Karpas-422 (cell line): ENCODE results near the gene TMEM52B. TPM values are rescaled to one million over a fixed set of nuclear protein-coding genes. Genes with fewer than 3 reads are reported as not detected.
"Not testable (repeated sequence)": the region's sequence is repeated elsewhere in the genome, so short reads cannot be mapped to it uniquely, and the experiment has no call there.

Experiments
- DNase-seq: peaks from one replicate; pipeline ENCODE4 v3.0.0-alpha.2; 2015
- H2AFZ ChIP-seq: fragments of 200-600 bp; sonication (generic); 2 replicates; pipeline ENCODE4 v1.6.1; 2014; ENCODE audit warnings: antibody characterized with exemption, low read length, mixed read lengths
- H3K27ac ChIP-seq: fragments of 200-600 bp; sonication (generic); 2 replicates; pipeline ENCODE4 v1.5.1; 2014; ENCODE audit warnings: mild to moderate bottlenecking, low read length, moderate library complexity
- H3K27me3 ChIP-seq: fragments of 200-600 bp; sonication (generic); 2 replicates; pipeline ENCODE4 v1.6.1; 2014; ENCODE audit warnings: low read length, mixed read lengths
- H3K36me3 ChIP-seq: fragments of 200-600 bp; sonication (generic); 2 replicates; pipeline ENCODE4 v1.6.1; 2014; ENCODE audit warnings: low read length, mixed read lengths; ENCODE audit not compliant: insufficient read depth
- H3K4me1 ChIP-seq: fragments of 200-600 bp; sonication (generic); 2 replicates; pipeline ENCODE4 v1.6.1; 2014; ENCODE audit warnings: mild to moderate bottlenecking, low read length, mixed read lengths
- H3K4me2 ChIP-seq: fragments of 200-600 bp; sonication (generic); 2 replicates; pipeline ENCODE4 v1.6.1; 2014; ENCODE audit warnings: low read length, low read depth, mild to moderate bottlenecking; ENCODE audit not compliant: poor library complexity, severe bottlenecking
- H3K4me3 ChIP-seq: fragments of 200-600 bp; sonication (generic); 2 replicates; pipeline ENCODE4 v1.5.1; 2014; ENCODE audit warnings: mild to moderate bottlenecking, antibody characterized with exemption, low read length, mixed read lengths
- H3K79me2 ChIP-seq: fragments of 200-600 bp; sonication (generic); 2 replicates; pipeline ENCODE4 v1.6.1; 2014; ENCODE audit warnings: mild to moderate bottlenecking, low read length, mixed read lengths
- H3K9ac ChIP-seq: fragments of 200-600 bp; sonication (generic); 2 replicates; pipeline ENCODE4 v1.6.0; 2014; ENCODE audit warnings: low read length
- H3K9me2 ChIP-seq: fragments of 200-600 bp; sonication (generic), shearing (Covaris generic); replicated peaks from 2 replicates; pipeline ENCODE4 v1.6.0; 2014; ENCODE audit warnings: mild to moderate bottlenecking, low read length, moderate library complexity; ENCODE audit not compliant: insufficient read depth
- H3K9me3 ChIP-seq: fragments of 300-700, 200-600 bp; sonication (generic); 2 replicates; pipeline ENCODE4 v1.6.1; 2014; ENCODE audit warnings: low read length, mixed read lengths
- H4K20me1 ChIP-seq: fragments of 200-600 bp; sonication (generic); 2 replicates; pipeline ENCODE4 v1.6.1; 2014; ENCODE audit warnings: mild to moderate bottlenecking, antibody characterized with exemption, low read length, low read depth; ENCODE audit not compliant: insufficient read depth
- total RNA-seq: library from RNA; depleted of rRNA; stranded (reverse); fragments of >200 nt; shearing (Covaris generic); gene quantifications from 2 replicates; pipeline ENCODE4 v1.2.3, GENCODE V29; 2014; ENCODE audit warnings: low replicate concordance

Gene TMEM52B
- total RNA-seq, 1 experiment from 2014 or later: not detected

DNA sequence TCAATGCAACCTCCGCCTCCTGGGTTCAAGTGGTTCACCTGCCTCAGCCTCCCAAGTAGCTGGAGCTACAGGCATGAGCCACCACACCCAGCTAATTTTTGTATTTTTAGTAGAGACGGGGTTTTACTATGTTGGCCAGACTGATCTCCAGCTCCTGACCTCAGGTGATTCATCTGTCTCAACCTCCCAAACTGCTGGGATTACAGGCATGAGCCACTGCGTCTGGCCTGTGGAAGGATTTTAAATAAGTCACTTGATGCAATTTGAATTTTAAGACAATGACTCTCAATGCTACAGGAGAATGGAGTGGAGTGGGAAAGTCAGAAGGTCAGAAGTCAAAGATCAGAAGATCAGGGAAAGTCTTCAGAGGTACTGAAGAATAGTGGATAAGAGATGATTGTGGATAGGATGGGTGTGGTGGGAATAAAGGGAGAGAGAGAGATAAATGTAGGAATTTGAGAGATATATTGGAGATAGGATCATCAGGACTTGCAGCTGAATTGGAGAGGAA is 15.4 kb downstream of the TMEM52B start:
- H3K9ac ChIP-seq: no peak overlapping the region
- no peaks in the 10 kb centered on the region for H3K27me3 ChIP-seq
- no peak overlapping the region for H3K4me3 ChIP-seq
- no peaks in the 10 kb centered on the region for H4K20me1 ChIP-seq
- no peak overlapping the region for H2AFZ ChIP-seq
- no peak for DNase-seq
- no peak overlapping the region for H3K27ac ChIP-seq
- no peak overlapping the region for H3K4me2 ChIP-seq
- H3K36me3 ChIP-seq: no peaks in the 10 kb centered on the region
- H3K9me3 ChIP-seq: no peaks in the 10 kb centered on the region
- no peaks in the 10 kb centered on the region for H3K79me2 ChIP-seq
- H3K4me1 ChIP-seq: peaks cover 11% of the 10 kb centered on the region
- H3K9me2 ChIP-seq: no peaks in the 10 kb centered on the region

GRCh38 chr12:10196210-10196609 is 17.4 kb downstream of the TMEM52B start:
- H3K4me2 ChIP-seq: no peak overlapping the region

GRCh38 chr12:10197879-10198278 is 19.0 kb downstream of the TMEM52B start:
- Histone ChIP-seq H3K9me2 (no peaks in the 10 kb centered on the region), H3K9me3 (no peaks in the 10 kb centered on the region), H2AFZ (no peak overlapping the region), H3K27me3 (no peaks in the 10 kb centered on the region), H3K9ac (no peak overlapping the region), H3K4me2 (no peak overlapping the region), H4K20me1 (no peaks in the 10 kb centered on the region), H3K27ac (no peak overlapping the region), H3K4me3 (no peak overlapping the region), H3K4me1 (peaks cover 11% of the 10 kb centered on the region), H3K36me3 (no peaks in the 10 kb centered on the region), H3K79me2 (no peaks in the 10 kb centered on the region)
- DNase-seq: no peak

More at GRCh38 chr12:10196210-10196609, 17.4 kb downstream of the TMEM52B start:
- H3K79me2 ChIP-seq: no peaks in the 10 kb centered on the region
- no peaks in the 10 kb centered on the region for H3K9me2 ChIP-seq
- H3K4me1 ChIP-seq: peaks cover 11% of the 10 kb centered on the region
- H2AFZ ChIP-seq: no peak overlapping the region
- H3K9ac ChIP-seq: no peak overlapping the region
- H3K27me3 ChIP-seq: no peaks in the 10 kb centered on the region
- H3K27ac ChIP-seq: no peak overlapping the region
- H3K9me3 ChIP-seq: no peaks in the 10 kb centered on the region
- no peaks in the 10 kb centered on the region for H4K20me1 ChIP-seq
- peak; percentile 60 for DNase-seq
- no peak overlapping the region for H3K4me3 ChIP-seq
- no peaks in the 10 kb centered on the region for H3K36me3 ChIP-seq

DNA sequence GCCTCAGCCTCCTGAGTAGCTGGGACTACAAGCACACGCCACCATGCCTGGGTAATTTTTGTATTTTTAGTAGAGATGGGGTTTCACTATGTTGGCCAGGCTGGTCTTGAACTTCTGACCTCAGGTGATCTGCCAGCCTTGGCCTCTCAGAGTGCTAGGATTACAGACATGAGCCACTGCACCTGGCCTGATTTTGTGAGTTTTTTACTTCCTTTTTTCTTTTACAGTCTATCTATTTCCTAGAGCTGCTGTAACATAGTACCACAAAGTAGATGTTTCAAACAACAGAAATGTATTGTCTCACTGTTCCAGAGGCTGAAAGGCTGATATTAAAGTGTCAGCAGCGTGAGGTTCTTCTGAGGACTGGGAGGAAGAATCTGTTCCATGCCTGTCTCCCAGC is 25.7 kb downstream of the TMEM52B start:
- not testable (repeated sequence) for H3K79me2 ChIP-seq, H3K4me2 ChIP-seq, H3K9me3 ChIP-seq, H4K20me1 ChIP-seq, H3K9ac ChIP-seq, H3K27ac ChIP-seq, H2AFZ ChIP-seq, DNase-seq, H3K4me1 ChIP-seq, H3K4me3 ChIP-seq, H3K36me3 ChIP-seq, H3K27me3 ChIP-seq, H3K9me2 ChIP-seq

GRCh38 chr12:10205220-10205807 is 26.5 kb downstream of the TMEM52B start:
- Histone ChIP-seq H3K79me2 (no peaks in the 10 kb centered on the region), H3K9me3 (no peaks in the 10 kb centered on the region), H2AFZ (no peak overlapping the region), H3K36me3 (no peaks in the 10 kb centered on the region), H3K9me2 (no peaks in the 10 kb centered on the region), H3K4me2 (no peak overlapping the region), H4K20me1 (no peaks in the 10 kb centered on the region), H3K4me3 (no peak overlapping the region), H3K27ac (no peak overlapping the region), H3K4me1 (no peaks in the 10 kb centered on the region), H3K27me3 (no peaks in the 10 kb centered on the region), H3K9ac (no peak overlapping the region)
- no peak for DNase-seq

GRCh38 chr12:10207136-10207535 is 28.3 kb downstream of the TMEM52B start:
- Histone ChIP-seq H4K20me1 (no peaks in the 10 kb centered on the region), H3K4me2 (no peak overlapping the region), H3K9me3 (no peaks in the 10 kb centered on the region), H3K4me3 (no peak overlapping the region), H3K4me1 (peaks cover 2% of the 10 kb centered on the region), H3K79me2 (no peaks in the 10 kb centered on the region), H3K9me2 (no peaks in the 10 kb centered on the region), H3K27ac (no peak overlapping the region), H3K27me3 (no peaks in the 10 kb centered on the region), H3K36me3 (no peaks in the 10 kb centered on the region), H2AFZ (no peak overlapping the region), H3K9ac (no peak overlapping the region)
- no peak for DNase-seq

DNA sequence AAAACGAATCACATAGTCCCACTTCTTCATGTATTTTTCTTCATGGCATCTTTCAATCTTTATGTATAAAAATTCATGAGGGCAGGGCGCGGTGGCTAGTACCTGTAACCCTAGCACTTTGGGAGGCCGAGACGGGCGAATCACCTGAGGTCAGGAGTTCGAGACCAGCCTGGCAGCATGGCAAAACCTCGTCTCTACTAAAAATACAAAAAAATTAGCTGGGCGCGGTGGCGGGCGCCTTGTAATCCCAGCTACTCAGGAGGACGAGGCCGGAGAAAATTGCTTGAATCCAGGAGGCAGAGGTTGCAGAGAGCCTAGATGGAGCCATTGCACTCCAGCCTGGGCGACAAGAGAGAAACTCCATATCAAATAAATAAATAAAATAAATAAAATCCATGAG is 31.4 kb downstream of the TMEM52B start:
- Histone ChIP-seq H3K4me2 (no peak overlapping the region), H3K36me3 (no peaks in the 10 kb centered on the region), H3K9ac (no peak overlapping the region), H3K79me2 (no peaks in the 10 kb centered on the region), H3K27me3 (no peaks in the 10 kb centered on the region), H3K4me3 (no peak overlapping the region), H2AFZ (no peak overlapping the region), H3K27ac (no peak overlapping the region), H3K9me3 (no peaks in the 10 kb centered on the region), H4K20me1 (no peaks in the 10 kb centered on the region), H3K4me1 (peaks cover 15% of the 10 kb centered on the region), H3K9me2 (no peaks in the 10 kb centered on the region)
- DNase-seq: no peak

- Histone ChIP-seq H3K79me2 (no peaks in the 10 kb centered on the region), H4K20me1 (no peaks in the 10 kb centered on the region), H3K27ac (no peak overlapping the region), H2AFZ (no peak overlapping the region), H3K4me3 (no peak overlapping the region), H3K27me3 (no peaks in the 10 kb centered on the region), H3K9me2 (no peaks in the 10 kb centered on the region), H3K9me3 (no peaks in the 10 kb centered on the region), H3K4me1 (peaks cover 15% of the 10 kb centered on the region), H3K36me3 (no peaks in the 10 kb centered on the region), H3K9ac (no peak overlapping the region), H3K4me2 (no peak overlapping the region)
- DNase-seq: no peak
Measured at GRCh38 chr12:10211101-10211939, 32.5 kb downstream of the TMEM52B start.
